ENCODE measurements around the gene ANKRD13B.

The ANKRD13B gene

GRCh38 chr17:29563816-29564215, 29.1 kb upstream of the ANKRD13B start:
- TF ChIP-seq CTCF (IDR thresholded peaks at IDR 0.05; ENCODE audit: control insufficient read depth, insufficient read depth, low read depth, low read length, missing control alignments) = no peak
- no peak for DNase-seq (ENCODE audit: low read depth)
- H3K4me3 ChIP-seq (ENCODE audit: control insufficient read depth, low read depth, low read length) = no peak overlapping the region

GRCh38 chr17:29565643-29566472, 27.1 kb upstream of the ANKRD13B start:
- peak overlapping the region; percentile 48 for H3K4me3 ChIP-seq (ENCODE audit: control insufficient read depth, low read depth, low read length)
- DNase-seq (ENCODE audit: low read depth) = no peak
- peak; percentile 1 for TF ChIP-seq CTCF (IDR thresholded peaks at IDR 0.05; ENCODE audit: control insufficient read depth, insufficient read depth, low read depth, low read length, missing control alignments)

- peak within 1 kb of the TSS; percentile 77 for H3K4me3 ChIP-seq (ENCODE audit: control insufficient read depth, low read depth, low read length)
- no peak for TF ChIP-seq CTCF (IDR thresholded peaks at IDR 0.05; ENCODE audit: control insufficient read depth, insufficient read depth, low read depth, low read length, missing control alignments)
- DNase-seq (ENCODE audit: low read depth) = no peak
Observed at GRCh38 chr17:29566473-29567303, 26.2 kb upstream of the ANKRD13B start, which contains the start of gene ABHD15. Gene ABHD15, minus strand, starts transcription at chr17:29567037. Its CDS starts 71 bp downstream, at chr17:29566966.

GRCh38 chr17:29567304-29567553, 25.7 kb upstream of the ANKRD13B start:
- no peak for TF ChIP-seq CTCF (IDR thresholded peaks at IDR 0.05; ENCODE audit: control insufficient read depth, insufficient read depth, low read depth, low read length, missing control alignments)
- peak overlapping the region; percentile 77 for H3K4me3 ChIP-seq (ENCODE audit: control insufficient read depth, low read depth, low read length)
- DNase-seq (ENCODE audit: low read depth) = no peak

- H3K4me3 ChIP-seq (ENCODE audit: control insufficient read depth, low read depth, low read length) = peak overlapping the region; percentile 77
- DNase-seq (ENCODE audit: low read depth) = no peak
- peak; percentile 27 for TF ChIP-seq CTCF (IDR thresholded peaks at IDR 0.05; ENCODE audit: control insufficient read depth, insufficient read depth, low read depth, low read length, missing control alignments)
Observed at GRCh38 chr17:29567554-29568330, 25.2 kb upstream of the ANKRD13B start.

Measured in AG09309 (cell line).